Stimulated activated CD8-positive, alpha-beta memory T cell treated with anti-CD3 and anti-CD28 coated beads, Interleukin-7, amount 100 ng/mL, for 4 hours (primary cell): Measurements from ENCODE around the gene IFRD1.

Experiments
- DNase-seq, 2 donors: peaks; one replicate each; pipeline ENCODE4 v3.0.0-alpha.2; 2020; ENCODE audit warnings: low read depth in 2 of 2

IFRD1 gene

GRCh38 chr7:112487457-112488263, 37.4 kb downstream of the IFRD1 start:
- no peak for DNase-seq

- no peak for DNase-seq
Observed at GRCh38 chr7:112488264-112488552, 37.9 kb downstream of the IFRD1 start.

GRCh38 chr7:112492186-112492585, 41.9 kb downstream of the IFRD1 start:
- no peak for DNase-seq

GRCh38 chr7:112494656-112495055, 44.4 kb downstream of the IFRD1 start:
- DNase-seq, result no peak

- DNase-seq, result no peak
Observed at GRCh38 chr7:112495156-112495788, 45.0 kb downstream of the IFRD1 start.

- peak; percentile 5 to 7 for DNase-seq
Observed at GRCh38 chr7:112495810-112496462, 45.7 kb downstream of the IFRD1 start.

GRCh38 chr7:112497481-112497880, 47.2 kb downstream of the IFRD1 start:
- DNase-seq, result no peak

GRCh38 chr7:112500619-112501018, 50.4 kb downstream of the IFRD1 start:
- no peak for DNase-seq

- no peak for DNase-seq
Observed at GRCh38 chr7:112501801-112502503, 51.7 kb downstream of the IFRD1 start.

GRCh38 chr7:112502700-112503099, 52.4 kb downstream of the IFRD1 start:
- DNase-seq, result no peak

- no peak for DNase-seq
Observed at GRCh38 chr7:112503361-112503972, 53.2 kb downstream of the IFRD1 start.

- no peak for DNase-seq
Observed at GRCh38 chr7:112504093-112504695, 53.9 kb downstream of the IFRD1 start.

GRCh38 chr7:112505495-112505894, 55.2 kb downstream of the IFRD1 start:
- no peak for DNase-seq

- DNase-seq, result no peak
Observed at GRCh38 chr7:112508404-112508803, 58.1 kb downstream of the IFRD1 start.

- no peak for DNase-seq
Observed at GRCh38 chr7:112509402-112509801, 59.1 kb downstream of the IFRD1 start.

GRCh38 chr7:112510001-112510742, 59.9 kb downstream of the IFRD1 start:
- no peak for DNase-seq

- no peak for DNase-seq
Observed at GRCh38 chr7:112510743-112511110, 60.5 kb downstream of the IFRD1 start.

GRCh38 chr7:112511451-112512202, 61.4 kb downstream of the IFRD1 start:
- DNase-seq, result no peak

- no peak for DNase-seq
Observed at GRCh38 chr7:112512451-112513210, 62.4 kb downstream of the IFRD1 start.
